GM19239 (cell line): ENCODE measurements around the gene WNT6.

Source experiments
- DNase-seq: peaks from one replicate; pipeline ENCODE4 v3.0.0; 2011; ENCODE audit warnings: low spot score; ENCODE audit not compliant: insufficient read length
- FAIRE-seq: peaks from 2 replicates; lab custom pipeline; 2011; peaks lifted over from hg19 to GRCh38; lab: Jason Lieb, UNC

Gene WNT6

GRCh38 chr2:218859556-218859987, at the start of gene WNT6:
Gene WNT6 (plus strand): TSS chr2:218859805. CDS start chr2:218860038, 233 bp downstream.
- DNase-seq (no peak), FAIRE-seq (no peak)

GRCh38 chr2:218810256-218810655, 49.3 kb upstream of the WNT6 start:
- DNase-seq = no peak
- FAIRE-seq = no peak

DNA sequence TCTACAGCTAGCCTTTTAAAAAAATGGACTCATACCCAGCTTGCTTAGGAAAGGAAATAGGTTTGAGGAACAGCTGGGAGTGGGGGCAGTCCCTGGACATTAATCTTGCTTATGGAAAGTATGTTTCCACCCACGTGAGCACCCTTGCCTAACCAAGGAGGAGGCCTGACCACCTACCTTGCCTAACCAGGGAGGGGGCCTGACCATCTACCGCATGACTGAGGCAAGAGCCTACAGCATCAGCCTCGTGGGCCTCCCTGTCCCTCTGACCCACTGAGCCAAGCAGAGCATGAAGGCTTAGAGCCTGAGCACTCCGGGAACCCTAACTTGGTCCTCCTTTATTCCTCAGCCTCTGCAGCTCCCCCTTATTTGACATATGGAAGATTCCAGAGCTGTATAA, 48.2 kb upstream of the WNT6 start:
- FAIRE-seq = no peak
- no peak for DNase-seq

DNA sequence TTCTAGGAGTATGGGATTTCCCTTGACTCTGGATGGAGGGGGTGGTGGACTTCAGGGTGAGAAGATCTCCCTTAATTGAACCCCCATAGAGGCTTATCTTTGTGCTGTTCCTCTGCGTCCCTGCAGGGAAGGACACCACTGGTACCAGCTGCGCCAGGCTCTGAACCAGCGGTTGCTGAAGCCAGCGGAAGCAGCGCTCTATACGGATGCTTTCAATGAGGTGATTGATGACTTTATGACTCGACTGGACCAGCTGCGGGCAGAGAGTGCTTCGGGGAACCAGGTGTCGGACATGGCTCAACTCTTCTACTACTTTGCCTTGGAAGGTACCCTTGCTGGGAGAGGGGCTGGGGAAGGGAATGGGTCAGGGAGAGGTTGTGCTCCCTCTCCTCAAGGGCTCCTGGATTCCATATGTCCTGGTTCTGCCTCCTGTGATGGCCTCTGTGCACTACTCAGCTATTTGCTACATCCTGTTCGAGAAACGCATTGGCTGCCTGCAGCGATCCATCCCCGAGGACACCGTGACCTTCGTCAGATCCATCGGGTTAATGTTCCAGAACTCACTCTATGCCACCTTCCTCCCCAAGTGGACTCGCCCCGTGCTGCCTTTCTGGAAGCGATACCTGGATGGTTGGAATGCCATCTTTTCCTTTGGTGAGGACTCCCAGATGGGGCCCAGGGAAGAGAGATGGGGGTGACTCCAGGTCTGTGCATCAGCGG, 47.3 kb upstream of the WNT6 start:
- FAIRE-seq = no peak
- no peak for DNase-seq

DNA sequence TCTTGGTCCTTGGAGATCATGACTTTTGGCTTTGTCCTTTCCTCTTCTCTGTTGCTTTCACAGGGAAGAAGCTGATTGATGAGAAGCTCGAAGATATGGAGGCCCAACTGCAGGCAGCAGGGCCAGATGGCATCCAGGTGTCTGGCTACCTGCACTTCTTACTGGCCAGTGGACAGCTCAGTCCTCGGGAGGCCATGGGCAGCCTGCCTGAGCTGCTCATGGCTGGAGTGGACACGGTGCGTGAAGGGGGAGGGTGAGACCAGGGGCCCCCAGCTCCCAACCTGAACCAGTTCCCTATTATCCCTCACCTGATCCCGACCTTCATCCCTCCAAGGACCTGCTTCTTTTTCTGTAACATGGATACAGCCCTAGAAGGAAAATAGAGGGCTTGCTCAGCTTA, 46.7 kb upstream of the WNT6 start:
- DNase-seq (no peak), FAIRE-seq (no peak)

GRCh38 chr2:218813771-218814460, 45.7 kb upstream of the WNT6 start:
- no peak for DNase-seq
- FAIRE-seq = no peak

DNA sequence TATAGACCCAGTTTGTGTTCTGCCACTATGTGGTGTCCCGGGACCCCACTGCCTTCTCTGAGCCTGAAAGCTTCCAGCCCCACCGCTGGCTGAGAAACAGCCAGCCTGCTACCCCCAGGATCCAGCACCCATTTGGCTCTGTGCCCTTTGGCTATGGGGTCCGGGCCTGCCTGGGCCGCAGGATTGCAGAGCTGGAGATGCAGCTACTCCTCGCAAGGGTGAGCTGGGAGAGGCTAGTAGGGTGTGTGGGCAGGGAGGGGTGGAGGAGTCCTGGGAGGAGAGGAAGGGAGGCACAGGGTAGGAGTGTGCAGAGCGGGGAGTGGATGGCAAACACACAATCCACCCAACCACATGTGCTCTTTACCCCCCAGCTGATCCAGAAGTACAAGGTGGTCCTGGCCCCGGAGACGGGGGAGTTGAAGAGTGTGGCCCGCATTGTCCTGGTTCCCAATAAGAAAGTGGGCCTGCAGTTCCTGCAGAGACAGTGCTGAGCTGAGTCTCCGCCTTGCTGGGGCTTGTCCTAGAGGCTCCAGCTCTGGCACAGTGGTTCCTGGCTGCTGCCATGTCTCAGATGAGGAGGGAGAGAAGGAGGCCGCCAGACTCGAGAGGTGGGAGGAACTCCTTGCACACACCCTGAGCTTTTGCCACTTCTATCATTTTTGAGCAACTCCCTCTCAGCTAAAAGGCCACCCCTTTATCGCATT, 44.9 kb upstream of the WNT6 start:
- FAIRE-seq = no peak
- no peak for DNase-seq

GRCh38 chr2:218815244-218815637, 44.4 kb upstream of the WNT6 start:
- FAIRE-seq = no peak
- DNase-seq = no peak

DNA sequence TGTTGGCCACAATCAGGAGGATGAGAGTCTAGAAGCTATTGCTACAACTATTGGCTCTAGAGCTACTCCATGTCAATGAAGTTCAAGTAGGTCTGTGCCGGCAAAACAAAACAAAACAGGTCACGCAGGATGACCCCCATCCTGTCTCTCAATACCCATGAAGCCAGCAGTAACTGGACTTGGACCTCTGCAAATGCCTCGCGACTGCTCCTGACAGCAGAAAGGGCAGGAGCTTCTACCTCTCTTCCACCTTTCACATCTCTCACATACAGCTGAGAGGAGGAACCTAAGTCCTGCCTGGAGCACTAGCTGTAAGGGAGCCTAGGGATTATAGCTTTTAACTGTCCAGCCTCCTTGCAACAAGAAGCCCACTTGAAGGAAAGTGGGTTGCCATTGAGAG, 44.0 kb upstream of the WNT6 start:
- FAIRE-seq = no peak
- no peak for DNase-seq

DNA sequence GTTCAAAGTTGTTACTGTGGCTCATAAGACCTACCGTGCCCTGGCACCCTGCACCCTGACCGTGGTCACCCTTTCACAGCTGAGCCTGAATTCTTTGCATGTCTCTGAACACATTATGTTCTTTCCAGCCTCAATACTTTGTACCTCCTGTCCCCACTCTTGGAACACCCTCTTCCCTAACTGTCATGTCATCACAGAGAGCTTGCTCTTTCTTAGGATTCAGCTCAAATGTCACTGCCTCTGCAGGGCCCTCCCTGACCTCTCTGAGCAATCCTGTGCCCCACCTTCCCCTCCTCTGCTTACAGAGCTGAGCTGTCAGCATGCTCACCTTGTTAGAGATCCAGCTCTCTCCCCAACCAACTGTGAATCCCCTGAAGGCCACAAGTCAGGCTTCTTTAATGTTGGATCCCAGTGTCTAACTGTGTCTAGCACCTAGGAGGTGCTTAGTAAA, 43.0 kb upstream of the WNT6 start:
- no peak for DNase-seq
- FAIRE-seq = no peak

- no peak for DNase-seq
- FAIRE-seq = no peak
Measured at GRCh38 chr2:218819093-218819492, 40.5 kb upstream of the WNT6 start.

- FAIRE-seq = no peak
- no peak for DNase-seq
Measured at GRCh38 chr2:218820746-218821369, 38.7 kb upstream of the WNT6 start.

DNA sequence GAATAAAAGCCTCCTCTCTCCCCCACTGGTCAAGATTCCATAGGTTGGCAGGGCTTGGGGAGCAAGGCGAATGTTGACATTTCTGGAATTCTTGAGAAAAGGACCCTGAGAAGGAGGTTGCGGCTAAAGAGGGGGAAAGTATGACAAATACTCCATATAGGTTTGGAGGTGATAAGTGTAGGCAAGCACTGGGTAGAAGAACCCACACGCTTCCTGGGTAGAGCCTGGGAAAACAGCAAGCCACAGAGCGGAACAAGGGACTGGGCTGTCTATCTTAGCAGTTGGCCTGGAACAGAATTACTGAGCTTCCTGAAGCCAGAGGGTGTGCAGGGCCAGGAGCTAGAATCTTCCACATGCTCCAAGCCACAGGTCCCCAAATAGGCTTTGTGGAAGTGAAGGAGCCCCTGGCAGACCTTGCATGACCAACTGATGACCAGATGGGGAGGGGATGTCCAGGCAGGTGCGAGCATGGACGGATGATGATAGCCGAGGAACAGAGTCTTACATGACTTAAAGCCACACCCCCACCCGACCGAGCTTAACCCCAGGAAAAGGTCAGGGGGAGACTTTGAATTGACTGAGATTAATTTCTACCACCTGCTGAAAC, 37.9 kb upstream of the WNT6 start:
- DNase-seq (no peak), FAIRE-seq (no peak)

DNA sequence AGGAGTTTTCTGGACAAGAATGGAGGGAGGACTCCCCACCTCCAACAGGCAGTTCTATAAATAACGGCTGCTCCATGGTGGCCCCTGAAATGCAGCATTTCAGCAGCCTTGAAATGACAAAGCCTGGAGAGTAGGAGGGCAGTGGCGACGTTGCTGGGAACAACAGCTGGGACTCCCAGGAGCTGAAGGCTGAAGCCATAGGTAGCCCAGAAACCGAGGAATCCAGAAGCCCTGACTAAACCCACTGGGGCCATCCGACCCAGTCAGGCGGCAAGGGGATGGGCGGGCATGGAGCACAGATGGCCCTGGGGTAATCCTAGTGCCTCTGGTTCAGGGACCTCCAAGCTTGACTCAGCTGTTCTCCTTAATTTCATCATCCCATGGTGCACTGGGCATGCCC, 37.0 kb upstream of the WNT6 start:
- no peak for DNase-seq
- no peak for FAIRE-seq

DNA sequence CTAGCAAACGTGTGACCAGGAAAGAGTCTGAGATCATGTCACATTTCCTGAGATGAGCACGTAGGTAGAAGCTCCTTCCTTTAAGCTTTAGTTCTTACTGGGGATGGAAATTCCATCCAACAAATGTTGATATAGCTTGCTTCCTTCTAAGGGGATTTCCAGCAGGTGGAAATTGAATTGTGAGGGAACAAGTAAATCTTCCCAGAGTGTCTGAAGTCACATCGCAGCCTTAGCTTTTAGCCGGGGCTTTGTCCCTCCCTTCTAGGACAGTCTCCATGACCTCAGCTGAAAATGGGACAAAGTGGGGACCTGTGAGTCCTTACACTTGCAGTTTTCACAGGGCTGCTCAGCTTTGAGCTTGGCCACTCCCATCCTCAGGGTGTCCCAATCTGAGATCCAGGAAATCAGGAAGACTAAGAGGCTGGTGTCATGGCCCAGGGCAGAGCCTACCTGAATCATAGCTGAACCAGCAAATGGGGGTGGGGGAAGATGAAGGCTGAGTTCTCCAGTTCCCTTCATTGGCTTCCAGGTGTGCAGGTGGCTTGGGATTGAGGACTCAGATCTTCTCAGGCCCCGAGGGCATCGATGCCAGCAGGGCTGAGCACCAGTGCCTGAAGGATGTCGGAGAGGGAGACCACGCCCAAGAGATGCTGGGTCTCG, 36.3 kb upstream of the WNT6 start:
- FAIRE-seq (no peak), DNase-seq (no peak)

GRCh38 chr2:218824004-218824403, 35.6 kb upstream of the WNT6 start:
- no peak for FAIRE-seq
- DNase-seq = no peak

DNA sequence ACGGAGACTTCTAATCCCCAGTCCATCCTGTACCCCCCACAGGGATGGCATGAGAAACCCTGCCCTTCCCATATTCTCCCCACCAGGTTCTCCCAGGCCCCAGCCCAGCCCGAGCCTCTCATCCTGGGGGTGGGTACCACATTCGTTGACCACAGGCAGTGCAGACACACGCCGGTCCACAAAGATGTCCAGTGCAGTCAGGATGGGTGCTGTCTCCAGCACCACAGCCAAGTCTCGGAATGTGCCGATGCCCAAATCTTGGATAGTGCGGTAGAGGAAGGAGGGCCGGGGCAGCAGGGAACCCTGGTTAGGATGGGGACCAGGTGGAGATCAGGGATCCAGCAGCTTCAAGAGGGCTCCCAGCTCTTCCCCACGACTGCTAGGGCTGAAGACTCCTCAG, 32.8 kb upstream of the WNT6 start:
- DNase-seq (no peak), FAIRE-seq (no peak)

DNA sequence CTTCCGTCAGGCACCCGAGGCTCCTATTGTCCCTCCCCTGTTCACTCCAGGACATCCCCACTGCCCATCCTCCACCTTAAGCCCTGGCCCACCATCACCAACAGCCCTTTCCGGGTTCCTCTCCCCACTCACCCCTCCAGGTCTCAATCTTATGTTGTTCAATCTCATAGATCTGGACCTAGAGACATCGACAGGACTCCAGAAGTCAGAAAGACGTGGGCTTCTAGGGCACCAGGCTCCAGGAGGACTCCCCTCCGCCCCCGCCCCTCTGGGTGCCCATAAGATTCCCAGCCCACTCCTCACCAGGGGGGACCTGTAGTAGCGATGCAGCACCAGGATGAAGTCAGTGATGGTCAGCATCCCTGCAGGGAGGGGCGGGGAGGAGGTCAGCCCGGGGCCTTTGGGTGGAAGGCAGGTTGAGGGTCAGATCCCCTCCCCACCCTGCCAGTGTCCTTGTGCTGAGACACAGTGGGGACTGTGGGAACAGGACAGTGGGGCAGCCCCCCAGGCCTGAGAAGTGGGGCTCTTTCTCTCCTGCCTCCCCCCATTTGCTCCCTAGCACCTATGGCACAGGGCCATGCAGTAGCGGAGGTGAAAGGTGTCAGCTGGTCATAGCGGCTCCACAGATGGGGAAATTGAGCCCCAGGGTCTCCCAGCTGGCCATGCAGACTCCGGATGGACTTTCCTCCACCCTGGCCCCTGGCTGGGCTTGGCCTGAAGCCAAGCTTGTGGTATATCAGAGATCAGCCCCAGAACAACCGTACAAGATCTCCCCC, 31.7 kb upstream of the WNT6 start:
- DNase-seq (no peak), FAIRE-seq (no peak)

GRCh38 chr2:218828477-218828778, 31.2 kb upstream of the WNT6 start:
- no peak for FAIRE-seq
- DNase-seq = no peak
